ENCODE data around the gene SUN1. TPM values are rescaled to one million over a fixed set of nuclear protein-coding genes. Genes with fewer than 3 reads are reported as not detected.

Gene SUN1
- total RNA-seq, 1 experiment from 2014 or later: 158 TPM

DNA sequence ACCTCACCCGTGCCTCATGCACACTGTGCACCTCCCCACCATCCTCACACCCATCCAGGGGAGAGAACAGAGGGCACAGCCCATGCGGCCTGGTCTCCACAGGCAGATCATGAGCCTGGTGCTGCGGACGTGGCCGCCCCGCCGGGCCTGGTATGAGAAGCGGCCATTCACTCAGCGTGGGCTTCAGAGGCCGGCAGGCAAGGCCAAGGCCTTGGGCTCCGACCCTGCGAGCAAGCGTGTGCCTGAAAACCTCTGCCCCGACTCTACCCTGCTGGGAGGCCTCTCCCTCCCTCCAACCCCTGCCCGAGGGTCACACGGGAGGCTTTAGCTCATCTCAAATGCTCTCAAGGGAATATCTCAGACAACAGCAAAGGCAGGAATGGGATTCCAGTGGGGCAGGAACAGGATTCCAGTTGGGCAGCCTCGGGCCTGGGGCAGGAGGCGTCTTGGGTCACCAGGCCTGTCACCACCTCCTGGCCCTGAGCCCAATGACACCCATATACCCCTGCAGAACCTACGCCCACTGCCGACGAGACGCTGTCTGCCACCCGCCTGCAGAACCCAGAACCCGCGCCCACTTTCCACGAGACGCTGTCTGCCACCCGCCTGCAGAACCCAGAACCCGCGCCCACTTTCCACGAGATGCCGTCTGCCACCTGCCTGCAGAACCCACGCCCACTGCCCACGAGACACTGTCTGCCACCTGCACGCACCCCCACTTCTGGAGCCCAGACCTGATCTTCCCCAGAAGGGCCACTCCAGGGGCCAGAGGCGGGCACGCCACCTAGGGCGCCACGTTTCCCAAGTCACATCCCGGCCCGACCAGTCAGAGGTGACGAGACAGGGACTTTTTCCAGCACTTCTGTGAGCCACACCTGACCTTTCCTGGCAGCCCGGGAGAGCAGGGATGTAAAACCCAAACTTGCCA is 83.3 kb downstream of the SUN1 start:
- H3K4me1 Mint-ChIP-seq: 0 out of 2 replicates have a peak, but pooled peaks cover under 1% of the 10 kb centered on the region
- no peak overlapping the region for H3K27ac Mint-ChIP-seq
- CTCF ChIA-PET: no interaction called here
- no peaks in the 10 kb centered on the region for H3K9me3 Mint-ChIP-seq
- TF ChIP-seq, protein P1, sequence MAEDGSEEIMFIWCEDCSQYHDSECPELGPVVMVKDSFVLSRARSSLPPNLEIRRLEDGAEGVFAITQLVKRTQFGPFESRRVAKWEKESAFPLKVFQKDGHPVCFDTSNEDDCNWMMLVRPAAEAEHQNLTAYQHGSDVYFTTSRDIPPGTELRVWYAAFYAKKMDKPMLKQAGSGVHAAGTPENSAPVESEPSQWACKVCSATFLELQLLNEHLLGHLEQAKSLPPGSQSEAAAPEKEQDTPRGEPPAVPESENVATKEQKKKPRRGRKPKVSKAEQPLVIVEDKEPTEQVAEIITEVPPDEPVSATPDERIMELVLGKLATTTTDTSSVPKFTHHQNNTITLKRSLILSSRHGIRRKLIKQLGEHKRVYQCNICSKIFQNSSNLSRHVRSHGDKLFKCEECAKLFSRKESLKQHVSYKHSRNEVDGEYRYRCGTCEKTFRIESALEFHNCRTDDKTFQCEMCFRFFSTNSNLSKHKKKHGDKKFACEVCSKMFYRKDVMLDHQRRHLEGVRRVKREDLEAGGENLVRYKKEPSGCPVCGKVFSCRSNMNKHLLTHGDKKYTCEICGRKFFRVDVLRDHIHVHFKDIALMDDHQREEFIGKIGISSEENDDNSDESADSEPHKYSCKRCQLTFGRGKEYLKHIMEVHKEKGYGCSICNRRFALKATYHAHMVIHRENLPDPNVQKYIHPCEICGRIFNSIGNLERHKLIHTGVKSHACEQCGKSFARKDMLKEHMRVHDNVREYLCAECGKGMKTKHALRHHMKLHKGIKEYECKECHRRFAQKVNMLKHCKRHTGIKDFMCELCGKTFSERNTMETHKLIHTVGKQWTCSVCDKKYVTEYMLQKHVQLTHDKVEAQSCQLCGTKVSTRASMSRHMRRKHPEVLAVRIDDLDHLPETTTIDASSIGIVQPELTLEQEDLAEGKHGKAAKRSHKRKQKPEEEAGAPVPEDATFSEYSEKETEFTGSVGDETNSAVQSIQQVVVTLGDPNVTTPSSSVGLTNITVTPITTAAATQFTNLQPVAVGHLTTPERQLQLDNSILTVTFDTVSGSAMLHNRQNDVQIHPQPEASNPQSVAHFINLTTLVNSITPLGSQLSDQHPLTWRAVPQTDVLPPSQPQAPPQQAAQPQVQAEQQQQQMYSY (CRISPR knock-in tag; IDR thresholded peaks at IDR 0.05): peak; percentile 41; the same call in 1 of the 2 replicates
- TF ChIP-seq TEAD4 (CRISPR knock-in tag; IDR thresholded peaks at IDR 0.05) (no peak), CBFB (CRISPR knock-in tag; IDR thresholded peaks at IDR 0.05; ENCODE audit: low read depth) (no peak), GRHL2 (CRISPR knock-in tag; IDR thresholded peaks at IDR 0.05; ENCODE audit: insufficient replicate concordance, severe bottlenecking) (no peak), CREB1 (CRISPR knock-in tag; IDR thresholded peaks at IDR 0.05) (no peak)
- TF ChIP-seq, protein P2, sequence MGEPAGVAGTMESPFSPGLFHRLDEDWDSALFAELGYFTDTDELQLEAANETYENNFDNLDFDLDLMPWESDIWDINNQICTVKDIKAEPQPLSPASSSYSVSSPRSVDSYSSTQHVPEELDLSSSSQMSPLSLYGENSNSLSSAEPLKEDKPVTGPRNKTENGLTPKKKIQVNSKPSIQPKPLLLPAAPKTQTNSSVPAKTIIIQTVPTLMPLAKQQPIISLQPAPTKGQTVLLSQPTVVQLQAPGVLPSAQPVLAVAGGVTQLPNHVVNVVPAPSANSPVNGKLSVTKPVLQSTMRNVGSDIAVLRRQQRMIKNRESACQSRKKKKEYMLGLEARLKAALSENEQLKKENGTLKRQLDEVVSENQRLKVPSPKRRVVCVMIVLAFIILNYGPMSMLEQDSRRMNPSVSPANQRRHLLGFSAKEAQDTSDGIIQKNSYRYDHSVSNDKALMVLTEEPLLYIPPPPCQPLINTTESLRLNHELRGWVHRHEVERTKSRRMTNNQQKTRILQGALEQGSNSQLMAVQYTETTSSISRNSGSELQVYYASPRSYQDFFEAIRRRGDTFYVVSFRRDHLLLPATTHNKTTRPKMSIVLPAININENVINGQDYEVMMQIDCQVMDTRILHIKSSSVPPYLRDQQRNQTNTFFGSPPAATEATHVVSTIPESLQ (CRISPR knock-in tag; IDR thresholded peaks at IDR 0.05): no peak
- no peak for ATAC-seq
- H3K36me3 Mint-ChIP-seq: no peaks in the 10 kb centered on the region
- no peak overlapping the region for H3K4me3 Mint-ChIP-seq
- no peak for DNase-seq (ENCODE audit: low spot score)
- POLR2A ChIA-PET: no interaction called here
- no peaks in the 10 kb centered on the region for H3K27me3 Mint-ChIP-seq (ENCODE audit: low read depth)

DNA sequence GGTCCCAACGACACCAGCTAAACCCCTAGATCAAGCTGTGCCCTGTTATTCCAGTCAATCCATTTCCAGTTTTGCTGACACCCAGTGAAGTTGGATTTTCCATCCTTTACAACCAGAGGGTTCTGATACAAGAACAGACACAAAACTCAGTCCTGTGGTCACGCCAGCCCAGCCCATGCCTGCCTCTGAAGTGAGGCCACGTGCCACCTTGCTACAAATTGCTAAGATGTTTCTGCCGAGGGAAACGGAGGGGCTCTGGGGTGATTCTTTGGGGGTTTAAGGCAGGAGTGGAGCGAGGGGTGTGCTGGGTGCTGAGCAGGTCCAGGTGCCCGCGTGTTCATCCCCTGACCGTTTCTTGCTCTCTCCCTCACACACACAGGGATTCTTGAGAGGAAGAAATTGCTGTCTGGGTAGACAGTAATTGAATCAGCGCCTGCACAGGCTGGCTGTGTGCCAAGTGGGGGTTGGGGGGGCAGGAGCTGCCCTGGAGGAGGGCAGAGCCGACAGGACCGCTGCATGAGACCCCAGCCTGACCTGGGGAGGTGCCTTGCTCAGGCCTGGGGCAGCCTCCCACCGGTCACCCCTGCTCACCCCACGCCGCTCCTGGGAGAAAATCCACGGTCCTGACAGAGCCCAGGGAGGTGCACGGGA is 84.1 kb downstream of the SUN1 start:
- no peak overlapping the region for H3K27ac Mint-ChIP-seq
- DNase-seq (ENCODE audit: low spot score) (no peak), ATAC-seq (no peak)
- no peaks in the 10 kb centered on the region for H3K27me3 Mint-ChIP-seq (ENCODE audit: low read depth)
- H3K36me3 Mint-ChIP-seq: no peaks in the 10 kb centered on the region
- no peaks in the 10 kb centered on the region for H3K9me3 Mint-ChIP-seq
- no peak overlapping the region for H3K4me3 Mint-ChIP-seq
- ChIA-PET CTCF (no interaction called here), POLR2A (no interaction called here)
- TF ChIP-seq FOXJ3 (CRISPR knock-in tag; IDR thresholded peaks at IDR 0.05; ENCODE audit: borderline replicate concordance): no peak
- TF ChIP-seq SMAD3 (CRISPR knock-in tag; IDR thresholded peaks at IDR 0.05; ENCODE audit: borderline replicate concordance): no peak
- TF ChIP-seq RORB (CRISPR knock-in tag; IDR thresholded peaks at IDR 0.05): no peak
- TF ChIP-seq GABPB1 (CRISPR knock-in tag; IDR thresholded peaks at IDR 0.05): no peak
- TF ChIP-seq NR3C1 (CRISPR knock-in tag; conservative IDR thresholded peaks at IDR 0.05; ENCODE audit: low read depth): no peak
- TF ChIP-seq, protein P1 (CRISPR knock-in tag; IDR thresholded peaks at IDR 0.05): peak; percentile 38
- TF ChIP-seq, protein P3, sequence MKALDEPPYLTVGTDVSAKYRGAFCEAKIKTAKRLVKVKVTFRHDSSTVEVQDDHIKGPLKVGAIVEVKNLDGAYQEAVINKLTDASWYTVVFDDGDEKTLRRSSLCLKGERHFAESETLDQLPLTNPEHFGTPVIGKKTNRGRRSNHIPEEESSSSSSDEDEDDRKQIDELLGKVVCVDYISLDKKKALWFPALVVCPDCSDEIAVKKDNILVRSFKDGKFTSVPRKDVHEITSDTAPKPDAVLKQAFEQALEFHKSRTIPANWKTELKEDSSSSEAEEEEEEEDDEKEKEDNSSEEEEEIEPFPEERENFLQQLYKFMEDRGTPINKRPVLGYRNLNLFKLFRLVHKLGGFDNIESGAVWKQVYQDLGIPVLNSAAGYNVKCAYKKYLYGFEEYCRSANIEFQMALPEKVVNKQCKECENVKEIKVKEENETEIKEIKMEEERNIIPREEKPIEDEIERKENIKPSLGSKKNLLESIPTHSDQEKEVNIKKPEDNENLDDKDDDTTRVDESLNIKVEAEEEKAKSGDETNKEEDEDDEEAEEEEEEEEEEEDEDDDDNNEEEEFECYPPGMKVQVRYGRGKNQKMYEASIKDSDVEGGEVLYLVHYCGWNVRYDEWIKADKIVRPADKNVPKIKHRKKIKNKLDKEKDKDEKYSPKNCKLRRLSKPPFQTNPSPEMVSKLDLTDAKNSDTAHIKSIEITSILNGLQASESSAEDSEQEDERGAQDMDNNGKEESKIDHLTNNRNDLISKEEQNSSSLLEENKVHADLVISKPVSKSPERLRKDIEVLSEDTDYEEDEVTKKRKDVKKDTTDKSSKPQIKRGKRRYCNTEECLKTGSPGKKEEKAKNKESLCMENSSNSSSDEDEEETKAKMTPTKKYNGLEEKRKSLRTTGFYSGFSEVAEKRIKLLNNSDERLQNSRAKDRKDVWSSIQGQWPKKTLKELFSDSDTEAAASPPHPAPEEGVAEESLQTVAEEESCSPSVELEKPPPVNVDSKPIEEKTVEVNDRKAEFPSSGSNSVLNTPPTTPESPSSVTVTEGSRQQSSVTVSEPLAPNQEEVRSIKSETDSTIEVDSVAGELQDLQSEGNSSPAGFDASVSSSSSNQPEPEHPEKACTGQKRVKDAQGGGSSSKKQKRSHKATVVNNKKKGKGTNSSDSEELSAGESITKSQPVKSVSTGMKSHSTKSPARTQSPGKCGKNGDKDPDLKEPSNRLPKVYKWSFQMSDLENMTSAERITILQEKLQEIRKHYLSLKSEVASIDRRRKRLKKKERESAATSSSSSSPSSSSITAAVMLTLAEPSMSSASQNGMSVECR (CRISPR knock-in tag; IDR thresholded peaks at IDR 0.05; ENCODE audit: borderline replicate concordance): no peak
- H3K4me1 Mint-ChIP-seq: no peaks in the 10 kb centered on the region
